Measurements from ENCODE around the gene SMAP1.
"Not testable (repeated sequence)": the region's sequence is repeated elsewhere in the genome, so short reads cannot be mapped to it uniquely, and the experiment has no call there.

SMAP1 gene

DNA sequence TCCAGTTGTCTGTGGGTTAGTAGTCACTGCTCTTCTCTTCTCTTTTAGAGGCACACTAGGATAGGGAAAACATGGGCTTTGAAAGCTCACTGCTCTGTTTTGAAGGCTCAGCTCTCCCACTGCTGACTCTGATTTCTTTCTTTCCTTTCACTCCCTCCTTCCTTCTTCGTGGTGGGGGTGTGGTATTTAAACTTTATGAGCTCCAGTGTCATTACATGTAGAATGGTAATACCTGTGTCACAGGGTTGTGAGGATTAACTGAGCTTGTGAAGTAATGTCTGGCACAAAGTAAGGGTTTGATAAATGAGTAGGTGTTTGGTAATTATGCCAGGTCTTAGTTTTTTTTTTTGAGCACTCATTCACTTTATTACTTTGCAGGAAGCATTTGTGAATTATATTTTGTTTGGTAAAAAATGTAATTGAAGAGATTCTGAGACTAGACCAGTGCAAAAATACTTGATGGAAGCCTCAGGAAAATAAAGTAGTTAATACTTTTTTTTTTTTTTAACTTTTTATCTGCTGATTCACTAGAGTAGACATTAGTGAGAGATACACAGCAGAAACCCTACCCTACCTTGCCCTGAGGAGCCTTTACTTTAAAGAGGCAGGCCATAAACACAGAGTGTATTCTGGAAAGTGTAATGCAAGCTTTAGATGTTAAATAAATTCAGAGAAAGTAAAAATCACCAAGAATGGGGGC, 17.3 kb downstream of the SMAP1 start:
- DNase-seq, result no peak

GRCh38 chr6:70685494-70686180, 18.0 kb downstream of the SMAP1 start:
- no peak for DNase-seq

DNA sequence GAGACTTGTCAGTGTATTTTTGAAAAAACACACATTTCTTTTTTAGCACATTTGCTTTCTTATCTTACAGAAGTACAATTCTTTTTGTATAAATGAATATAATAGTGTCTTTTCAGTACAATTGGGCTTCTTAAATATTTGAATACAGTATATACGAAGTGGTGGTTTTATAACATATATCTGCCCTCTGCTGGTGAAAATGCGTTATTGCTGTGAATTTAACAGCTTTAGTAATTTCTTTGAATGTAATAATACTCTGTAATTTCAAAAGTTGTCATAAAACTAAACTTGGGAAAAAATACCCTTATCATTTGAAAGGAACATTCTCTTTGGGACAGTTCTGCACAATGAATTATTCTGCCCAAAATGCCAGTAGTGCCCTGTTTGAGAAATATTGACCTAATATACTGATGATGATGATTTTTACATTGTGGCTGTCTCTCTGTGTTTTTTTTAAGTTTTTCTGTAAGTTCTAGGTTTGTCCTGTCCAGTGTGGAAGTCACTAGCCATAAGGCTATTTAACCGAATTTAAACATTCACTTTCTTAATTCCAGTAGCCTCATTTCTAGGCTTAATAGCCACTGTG, 19.0 kb downstream of the SMAP1 start:
- DNase-seq, result peak; percentile 30

DNA sequence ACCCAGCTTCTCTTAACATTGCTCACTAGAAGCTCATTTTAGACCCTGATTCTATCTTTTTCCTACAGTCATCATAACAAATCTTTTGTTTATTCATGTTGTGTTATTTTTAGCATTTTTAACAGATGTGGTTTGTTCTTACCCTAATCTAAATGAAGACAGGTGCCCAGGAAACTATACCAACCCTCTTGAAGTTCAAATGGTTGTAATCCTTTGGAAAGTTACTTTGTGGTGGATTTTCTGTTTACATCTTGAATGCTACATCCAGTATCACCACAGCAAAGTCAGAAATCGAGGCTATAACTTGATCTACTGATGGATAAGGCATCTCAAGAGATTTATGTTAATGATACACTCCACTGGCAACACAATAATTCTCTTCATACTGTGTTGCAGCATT, 26.2 kb downstream of the SMAP1 start:
- no peak for DNase-seq

DNA sequence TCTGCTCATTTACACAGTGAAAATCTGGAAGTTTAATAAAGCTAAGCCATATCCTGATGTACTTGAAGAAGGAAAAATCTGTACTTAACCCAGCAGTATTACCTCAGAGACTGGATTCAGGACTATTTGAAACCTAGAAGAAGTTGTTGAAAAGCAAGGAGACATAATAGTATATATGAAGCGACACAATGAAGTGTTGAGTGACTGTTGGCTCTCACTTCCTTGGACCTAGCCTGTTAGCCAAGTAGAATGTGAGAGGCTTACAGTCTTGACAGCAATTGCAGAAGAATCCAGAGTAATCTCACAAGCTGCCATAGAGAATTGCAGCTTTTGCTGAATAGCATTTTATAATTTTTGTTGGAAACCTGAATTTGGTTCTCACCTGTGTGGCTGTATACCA, 26.7 kb downstream of the SMAP1 start:
- no peak for DNase-seq

DNA sequence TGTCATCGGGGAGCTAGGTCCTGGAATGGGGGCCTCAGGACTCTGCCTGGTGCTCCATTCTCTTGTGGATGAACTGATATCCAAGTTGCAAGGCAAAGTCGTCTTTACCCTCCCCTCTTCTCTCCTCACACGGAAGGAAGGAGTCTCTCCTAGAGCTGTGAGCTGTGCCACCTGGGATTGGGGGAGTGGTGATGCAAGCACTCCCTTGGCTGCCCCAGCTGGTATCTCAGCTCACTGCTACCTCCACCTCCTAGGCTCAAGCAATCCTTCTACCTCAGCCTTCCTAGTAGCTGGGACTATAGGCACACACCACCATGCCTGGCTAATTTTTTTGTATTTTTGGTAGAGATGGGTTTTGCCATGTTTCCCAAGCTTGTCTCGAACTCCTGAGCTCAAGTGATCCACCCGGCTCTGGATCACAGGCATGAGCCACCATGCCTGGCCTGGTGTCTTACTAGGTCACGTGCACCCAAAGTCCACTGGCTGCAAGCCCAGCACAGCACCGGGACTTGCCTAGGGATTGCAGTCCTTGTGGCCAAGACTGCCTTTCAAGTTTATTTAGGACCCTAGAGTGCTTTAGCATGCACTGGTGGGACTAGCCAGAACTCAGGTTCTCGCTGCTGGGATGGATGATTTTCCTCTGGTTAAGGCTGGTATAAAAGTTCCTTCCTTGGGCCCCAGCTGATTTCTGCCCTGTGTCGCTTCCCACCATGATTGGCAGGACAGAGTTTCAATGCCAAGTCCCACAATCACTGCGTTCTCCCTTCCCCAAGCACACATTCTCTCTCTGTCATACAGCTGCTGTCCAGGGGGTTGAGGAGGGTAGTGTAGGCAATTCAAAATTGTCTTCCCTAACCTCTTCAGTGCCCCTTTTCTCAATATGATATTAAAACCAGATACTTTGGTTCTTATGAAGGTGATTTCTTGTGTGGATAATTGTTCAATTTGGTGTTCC, 33.5 kb downstream of the SMAP1 start:
- DNase-seq, result no peak

DNA sequence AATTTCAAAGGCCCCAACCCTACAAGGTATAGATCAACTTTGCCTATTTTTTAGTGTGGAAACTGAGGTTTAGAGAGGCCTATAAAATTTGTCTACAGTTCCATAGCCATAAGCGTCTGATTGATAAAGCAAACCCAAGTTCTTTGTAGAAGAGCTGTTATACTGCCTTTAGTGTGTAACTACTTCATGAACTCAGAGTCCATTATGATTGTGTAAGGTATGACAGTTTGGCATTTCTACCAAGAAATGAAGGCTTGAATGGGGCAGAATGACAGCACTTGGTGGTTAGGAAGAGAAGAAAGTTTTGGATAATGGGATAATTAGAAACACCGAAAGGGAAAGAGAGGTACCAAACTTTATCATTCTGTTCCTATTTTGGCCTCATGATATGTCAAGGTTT, 38.1 kb downstream of the SMAP1 start:
- no peak for DNase-seq

DNA sequence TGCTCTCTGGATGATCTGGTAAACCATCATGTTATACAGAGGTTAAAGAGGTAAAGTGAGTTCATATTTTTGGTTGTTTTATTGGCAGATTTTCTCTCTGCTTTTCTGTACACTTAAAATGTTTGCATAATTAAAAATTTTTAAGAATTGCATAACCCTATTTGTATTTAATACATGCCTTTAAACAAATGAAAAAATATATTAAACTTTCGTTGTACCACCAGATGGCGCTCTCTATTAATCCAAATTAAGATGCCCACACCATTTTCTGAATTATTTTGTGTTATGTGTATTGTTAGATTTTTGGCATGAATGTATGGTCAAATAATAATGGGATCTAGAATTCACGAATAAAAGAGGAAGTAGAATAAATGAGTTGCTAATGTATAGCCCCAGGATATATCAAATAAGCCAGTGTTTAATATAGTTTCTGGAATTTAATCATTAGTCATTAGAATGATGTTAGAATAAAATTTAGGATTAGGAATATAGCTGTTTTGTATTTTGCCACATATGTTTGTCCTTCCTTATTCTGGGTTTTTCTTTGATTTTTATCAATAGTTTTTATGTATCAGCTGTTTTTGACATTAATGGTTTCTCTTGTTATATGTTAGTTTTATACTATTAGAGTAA, 38.9 kb downstream of the SMAP1 start:
- DNase-seq, result peak; percentile 12

DNA sequence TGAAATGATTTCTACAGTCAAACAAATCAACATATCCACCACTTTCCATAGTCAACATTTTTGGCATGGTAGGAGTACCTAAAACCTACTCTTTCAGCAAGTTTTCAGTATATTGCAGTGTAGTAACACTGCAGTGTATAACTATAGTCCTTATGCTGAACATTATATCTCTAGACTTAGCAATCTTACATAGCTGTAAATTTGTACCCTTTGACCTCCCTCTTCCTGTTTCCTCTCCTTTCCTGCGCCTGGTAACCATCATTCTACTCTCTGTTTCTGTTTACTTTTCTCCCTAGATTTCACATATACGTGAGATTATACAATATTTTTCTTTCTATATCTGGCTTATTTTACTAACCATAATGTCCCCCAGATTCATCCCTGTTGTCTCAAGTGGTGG, 40.2 kb downstream of the SMAP1 start:
- DNase-seq, result no peak

GRCh38 chr6:70708448-70708847, 40.8 kb downstream of the SMAP1 start:
- no peak for DNase-seq

- DNase-seq, result no peak
These were observed 42.1 kb downstream of the SMAP1 start for GRCh38 chr6:70709826-70710225.

DNA sequence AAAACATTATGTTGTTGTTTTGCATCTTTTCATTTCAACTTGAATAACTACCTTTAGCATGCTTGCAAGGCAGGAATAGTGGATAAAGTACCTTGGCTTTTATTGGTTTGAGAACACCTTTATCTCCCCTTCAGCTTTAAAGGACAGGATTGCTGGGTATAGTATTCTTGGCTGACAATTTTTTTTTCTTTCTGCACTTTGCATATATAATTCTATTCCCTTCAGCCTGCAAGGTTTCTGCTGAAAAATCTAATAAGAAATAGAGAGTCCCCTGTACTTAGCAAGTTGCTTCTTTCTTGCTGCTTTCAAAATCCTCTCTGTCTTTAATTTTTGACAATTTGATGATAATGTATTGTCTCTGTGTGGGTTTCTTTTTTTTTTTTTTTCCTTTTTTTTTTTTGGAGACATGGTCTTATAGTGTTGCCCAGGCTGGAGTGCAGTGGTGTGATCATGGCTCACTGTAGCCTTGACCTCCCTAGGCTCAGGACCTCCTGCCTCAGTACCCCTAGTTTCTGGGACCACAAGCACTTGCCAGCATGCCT, 47.1 kb downstream of the SMAP1 start:
- no peak for DNase-seq

GRCh38 chr6:70717038-70717801, 49.5 kb downstream of the SMAP1 start:
- DNase-seq, result no peak

DNA sequence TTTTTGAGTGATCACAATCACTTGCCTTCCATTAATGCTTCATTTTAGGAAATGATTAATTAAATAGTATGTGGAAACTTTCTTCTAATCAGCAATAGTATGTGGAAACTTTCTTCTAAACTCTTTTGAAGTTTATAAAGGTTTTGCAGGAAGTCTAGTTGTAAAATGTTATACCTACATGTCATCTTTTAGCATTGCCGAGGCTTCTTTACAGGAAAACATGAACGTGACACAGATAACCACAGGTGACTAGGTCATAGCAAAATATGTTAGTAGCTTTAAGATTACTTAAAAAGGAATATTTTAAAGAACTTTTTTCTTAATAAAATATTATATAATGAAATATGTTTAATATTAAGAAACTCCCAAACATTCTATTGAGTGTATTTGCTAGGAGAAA, 56.8 kb downstream of the SMAP1 start:
- DNase-seq, result no peak

DNA sequence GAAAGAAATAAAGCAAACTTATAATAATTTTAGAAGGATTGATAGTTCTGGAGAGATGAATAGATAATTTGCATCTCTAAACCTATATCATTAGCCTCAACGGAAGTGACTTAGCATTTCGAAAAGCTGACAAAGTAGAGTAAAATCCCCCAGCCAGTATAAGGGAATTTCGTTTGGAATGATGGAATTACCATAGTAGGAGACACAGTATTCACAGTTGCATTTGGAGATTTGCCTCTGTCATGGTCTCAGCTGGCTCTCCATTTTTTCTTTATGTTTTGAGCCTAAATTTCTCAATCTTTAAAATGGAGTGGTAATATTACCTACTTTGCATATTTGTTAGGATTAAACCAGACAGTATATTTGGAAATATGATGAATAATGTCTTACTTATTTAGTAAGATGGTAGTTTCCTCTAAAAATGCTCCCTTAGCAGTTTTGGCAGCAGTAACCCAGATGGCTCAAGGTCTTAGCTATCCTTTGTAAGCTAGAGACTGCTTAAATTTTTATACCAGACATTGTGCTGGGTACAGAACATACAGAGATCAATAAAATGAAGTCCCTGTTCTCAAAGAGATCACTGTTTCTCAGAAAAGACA, 58.2 kb downstream of the SMAP1 start:
- no peak for DNase-seq

DNA sequence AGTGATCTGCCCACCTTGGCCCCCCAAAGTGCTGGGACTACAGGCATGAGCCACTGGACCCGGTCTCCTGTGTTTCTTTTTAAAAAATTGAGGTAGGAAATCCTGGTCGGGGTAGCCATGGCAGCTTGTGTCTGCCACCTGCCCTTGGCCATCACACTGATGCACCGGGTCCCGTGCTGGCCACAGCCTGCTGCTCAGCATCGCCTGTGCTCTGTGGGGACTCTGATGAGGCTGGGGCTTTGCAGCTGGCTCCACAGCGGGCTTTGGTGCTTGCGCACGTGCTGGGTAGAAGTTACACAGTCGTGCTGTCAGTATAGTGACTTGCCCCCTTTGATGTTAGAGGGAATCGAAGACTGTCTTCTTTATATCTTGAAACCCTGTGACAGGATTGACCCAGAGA, 66.7 kb downstream of the SMAP1 start:
- DNase-seq, result no peak

DNA sequence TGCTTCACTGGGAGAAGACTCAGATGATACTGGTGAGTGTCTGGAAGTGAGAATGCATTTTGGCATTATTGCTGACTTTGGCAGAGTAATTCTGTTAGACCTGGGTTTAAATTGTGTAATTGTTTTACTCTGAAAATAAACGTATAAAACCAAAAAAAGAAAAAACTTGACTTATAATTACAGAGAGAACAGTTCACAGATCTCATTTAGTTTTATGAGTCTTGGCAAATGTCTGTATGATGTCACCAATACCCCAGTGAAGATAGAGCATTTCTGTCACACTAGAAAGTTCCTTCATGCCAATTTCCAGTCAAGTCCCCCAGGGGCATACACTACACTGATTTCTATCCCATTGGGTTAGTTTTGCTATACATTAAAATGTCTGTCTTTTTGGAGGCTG, 67.3 kb downstream of the SMAP1 start:
- DNase-seq, result no peak

- no peak for DNase-seq
These were observed 67.8 kb downstream of the SMAP1 start for GRCh38 chr6:70735513-70735912.

DNA sequence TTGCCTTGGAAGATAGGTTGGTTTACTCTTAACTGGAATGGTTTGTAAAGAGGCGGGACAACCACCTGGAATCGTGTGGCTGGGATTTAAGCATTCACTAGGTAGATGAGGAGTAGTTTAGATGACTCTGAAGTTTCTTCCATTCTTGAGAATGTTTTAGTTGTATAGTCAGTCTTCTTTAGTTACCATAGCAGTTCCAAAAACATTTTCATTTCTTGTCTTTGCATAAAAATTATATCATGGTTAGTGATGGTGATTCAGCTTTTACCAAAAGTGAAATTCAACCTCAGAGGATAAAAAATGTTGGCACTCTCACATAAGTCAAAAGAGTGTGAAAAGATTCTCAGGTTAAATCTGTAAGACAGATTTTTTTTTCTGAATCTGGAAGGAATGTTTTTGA, 70.3 kb downstream of the SMAP1 start:
- no peak for DNase-seq

GRCh38 chr6:70739534-70739933, 71.9 kb downstream of the SMAP1 start:
- no peak for DNase-seq

DNA sequence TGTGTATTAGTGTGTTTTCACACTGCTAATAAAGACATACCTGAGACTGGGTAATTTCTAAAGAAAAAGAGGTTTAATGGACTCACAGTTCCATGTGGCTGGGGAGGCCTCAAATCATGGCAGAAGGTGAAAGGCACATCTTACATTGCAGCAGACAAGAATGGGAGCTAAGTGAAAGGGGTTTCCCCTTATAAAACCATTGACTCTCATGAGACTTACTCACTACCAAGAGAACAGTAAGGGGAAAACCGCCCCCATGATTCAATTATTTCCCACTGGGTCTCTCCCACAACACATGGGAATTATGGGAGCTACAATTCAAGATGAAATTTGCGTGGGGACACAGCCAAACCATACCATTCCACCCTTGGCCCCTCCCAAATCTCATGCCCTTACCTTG, 73.1 kb downstream of the SMAP1 start:
- DNase-seq, result not testable (repeated sequence)

Data from CD4-positive, alpha-beta T cell treated with Interleukin-6 for 4 hours (primary cell).